ENCODE measurements around the gene EIF3F. TPM values are rescaled to one million over a fixed set of nuclear protein-coding genes. Genes with fewer than 3 reads are reported as not detected.

EIF3F gene
- total and polyA plus RNA-seq, 2 of the 13 experiments (the other 11 are each of a cell fraction or from before 2014, with no cell fraction given): 109 to 191 TPM

DNA sequence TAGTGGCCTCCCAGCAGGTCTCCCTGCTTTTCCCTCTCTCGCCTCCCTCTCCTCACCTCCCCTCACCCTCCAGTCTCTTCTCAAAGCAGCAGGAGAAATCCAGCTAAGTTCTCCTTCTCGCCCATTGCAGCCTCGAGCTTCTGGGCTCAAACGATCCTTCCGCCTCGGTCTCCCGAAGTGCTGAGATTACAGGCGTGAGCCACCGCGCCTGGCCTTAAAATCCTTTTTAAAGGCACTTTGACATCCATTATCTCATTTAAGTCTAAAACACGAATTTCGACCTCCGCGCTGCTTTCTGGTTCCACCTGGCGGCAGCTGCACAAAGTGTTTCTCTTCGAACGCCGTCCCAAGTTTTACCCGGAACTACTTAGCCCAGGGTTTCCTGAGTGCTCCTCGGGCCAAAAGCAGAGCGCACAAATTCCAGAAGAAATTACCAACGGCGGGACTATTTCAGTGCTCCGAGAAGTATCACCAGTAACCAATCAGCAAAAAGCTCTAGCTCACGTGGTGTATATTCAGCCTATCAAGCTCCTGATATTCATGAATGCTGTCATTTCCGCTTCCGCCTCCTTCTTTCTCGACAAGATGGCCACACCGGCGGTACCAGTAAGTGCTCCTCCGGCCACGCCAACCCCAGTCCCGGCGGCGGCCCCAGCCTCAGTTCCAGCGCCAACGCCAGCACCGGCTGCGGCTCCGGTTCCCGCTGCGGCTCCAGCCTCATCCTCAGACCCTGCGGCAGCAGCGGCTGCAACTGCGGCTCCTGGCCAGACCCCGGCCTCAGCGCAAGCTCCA lies at the start of gene EIF3F (continued):
- TF ChIP-seq ZNF12 (CRISPR knock-in tag; IDR thresholded peaks at IDR 0.05) (peak; percentile 63; the same call in 1 of the 2 replicates), CBX5 (CRISPR knock-in tag; IDR thresholded peaks at IDR 0.05; ENCODE audit: borderline replicate concordance) (peak; percentile 92), KAT2B (IDR thresholded peaks at IDR 0.05; ENCODE audit: borderline replicate concordance, low read depth, low read length) (no peak), ARNT2 (CRISPR knock-in tag; IDR thresholded peaks at IDR 0.05; ENCODE audit: low read depth) (0 out of 2 replicates have a peak, but pooled peaks have one; percentile 33), ISL2 (CRISPR knock-in tag; IDR thresholded peaks at IDR 0.05) (peak; percentile 41; the same call in 1 of the 2 replicates), SKI (IDR thresholded peaks at IDR 0.05; ENCODE audit: partially characterized antibody) (peak; percentile 39), ZNF652 (CRISPR knock-in tag; IDR thresholded peaks at IDR 0.05; ENCODE audit: borderline replicate concordance, low read depth) (no peak), CHD2 (IDR thresholded peaks at IDR 0.05; ENCODE audit: low read depth, low read length) (peak; percentile 18; the same call in 1 of the 2 replicates), YEATS4 (CRISPR knock-in tag; IDR thresholded peaks at IDR 0.05; ENCODE audit: borderline replicate concordance) (peak; percentile 89), NFRKB (IDR thresholded peaks at IDR 0.05) (peak; percentile 54; the same call in 1 of the 2 replicates), ZNF607 (CRISPR knock-in tag; IDR thresholded peaks at IDR 0.05; ENCODE audit: borderline replicate concordance) (peak; percentile 81; the same call in 1 of the 2 replicates), NFE2L2 (IDR thresholded peaks at IDR 0.05; ENCODE audit: low read length) (no peak), ZNF549 (CRISPR knock-in tag; IDR thresholded peaks at IDR 0.05) (no peak), MAFG (CRISPR knock-in tag; IDR thresholded peaks at IDR 0.05) (no peak), ZSCAN31 (CRISPR knock-in tag; IDR thresholded peaks at IDR 0.05; ENCODE audit: low read depth) (0 out of 2 replicates have a peak, but pooled peaks have one; percentile 73), ZNF331 (CRISPR knock-in tag; IDR thresholded peaks at IDR 0.05) (peak; percentile 62; the same call in 1 of the 2 replicates), FOSL2 (CRISPR knock-in tag; IDR thresholded peaks at IDR 0.05) (peak; percentile 53; the same call in 1 of the 2 replicates), ZBTB38 (CRISPR knock-in tag; IDR thresholded peaks at IDR 0.05) (no peak), RBFOX2 (IDR thresholded peaks at IDR 0.05; ENCODE audit: low read depth, low read length) (peak; percentile 84), NFIC (IDR thresholded peaks at IDR 0.05; ENCODE audit: low read length) (0 out of 2 replicates have a peak, but pooled peaks have one; percentile 30), ZNF768 (CRISPR knock-in tag; IDR thresholded peaks at IDR 0.05) (no peak)
- TF ChIP-seq, protein P1, sequence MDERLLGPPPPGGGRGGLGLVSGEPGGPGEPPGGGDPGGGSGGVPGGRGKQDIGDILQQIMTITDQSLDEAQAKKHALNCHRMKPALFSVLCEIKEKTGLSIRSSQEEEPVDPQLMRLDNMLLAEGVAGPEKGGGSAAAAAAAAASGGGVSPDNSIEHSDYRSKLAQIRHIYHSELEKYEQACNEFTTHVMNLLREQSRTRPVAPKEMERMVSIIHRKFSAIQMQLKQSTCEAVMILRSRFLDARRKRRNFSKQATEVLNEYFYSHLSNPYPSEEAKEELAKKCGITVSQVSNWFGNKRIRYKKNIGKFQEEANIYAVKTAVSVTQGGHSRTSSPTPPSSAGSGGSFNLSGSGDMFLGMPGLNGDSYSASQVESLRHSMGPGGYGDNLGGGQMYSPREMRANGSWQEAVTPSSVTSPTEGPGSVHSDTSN (CRISPR knock-in tag; IDR thresholded peaks at IDR 0.05): no peak
- TF ChIP-seq, protein P2, sequence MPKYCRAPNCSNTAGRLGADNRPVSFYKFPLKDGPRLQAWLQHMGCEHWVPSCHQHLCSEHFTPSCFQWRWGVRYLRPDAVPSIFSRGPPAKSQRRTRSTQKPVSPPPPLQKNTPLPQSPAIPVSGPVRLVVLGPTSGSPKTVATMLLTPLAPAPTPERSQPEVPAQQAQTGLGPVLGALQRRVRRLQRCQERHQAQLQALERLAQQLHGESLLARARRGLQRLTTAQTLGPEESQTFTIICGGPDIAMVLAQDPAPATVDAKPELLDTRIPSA (CRISPR knock-in tag; IDR thresholded peaks at IDR 0.05; ENCODE audit: borderline replicate concordance): no peak
- TF ChIP-seq, protein P3, sequence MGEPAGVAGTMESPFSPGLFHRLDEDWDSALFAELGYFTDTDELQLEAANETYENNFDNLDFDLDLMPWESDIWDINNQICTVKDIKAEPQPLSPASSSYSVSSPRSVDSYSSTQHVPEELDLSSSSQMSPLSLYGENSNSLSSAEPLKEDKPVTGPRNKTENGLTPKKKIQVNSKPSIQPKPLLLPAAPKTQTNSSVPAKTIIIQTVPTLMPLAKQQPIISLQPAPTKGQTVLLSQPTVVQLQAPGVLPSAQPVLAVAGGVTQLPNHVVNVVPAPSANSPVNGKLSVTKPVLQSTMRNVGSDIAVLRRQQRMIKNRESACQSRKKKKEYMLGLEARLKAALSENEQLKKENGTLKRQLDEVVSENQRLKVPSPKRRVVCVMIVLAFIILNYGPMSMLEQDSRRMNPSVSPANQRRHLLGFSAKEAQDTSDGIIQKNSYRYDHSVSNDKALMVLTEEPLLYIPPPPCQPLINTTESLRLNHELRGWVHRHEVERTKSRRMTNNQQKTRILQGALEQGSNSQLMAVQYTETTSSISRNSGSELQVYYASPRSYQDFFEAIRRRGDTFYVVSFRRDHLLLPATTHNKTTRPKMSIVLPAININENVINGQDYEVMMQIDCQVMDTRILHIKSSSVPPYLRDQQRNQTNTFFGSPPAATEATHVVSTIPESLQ (CRISPR knock-in tag; conservative IDR thresholded peaks at IDR 0.05): no peak

All from HepG2 (cell line).